Measurements from ENCODE around the gene CERKL.

CERKL gene

DNA sequence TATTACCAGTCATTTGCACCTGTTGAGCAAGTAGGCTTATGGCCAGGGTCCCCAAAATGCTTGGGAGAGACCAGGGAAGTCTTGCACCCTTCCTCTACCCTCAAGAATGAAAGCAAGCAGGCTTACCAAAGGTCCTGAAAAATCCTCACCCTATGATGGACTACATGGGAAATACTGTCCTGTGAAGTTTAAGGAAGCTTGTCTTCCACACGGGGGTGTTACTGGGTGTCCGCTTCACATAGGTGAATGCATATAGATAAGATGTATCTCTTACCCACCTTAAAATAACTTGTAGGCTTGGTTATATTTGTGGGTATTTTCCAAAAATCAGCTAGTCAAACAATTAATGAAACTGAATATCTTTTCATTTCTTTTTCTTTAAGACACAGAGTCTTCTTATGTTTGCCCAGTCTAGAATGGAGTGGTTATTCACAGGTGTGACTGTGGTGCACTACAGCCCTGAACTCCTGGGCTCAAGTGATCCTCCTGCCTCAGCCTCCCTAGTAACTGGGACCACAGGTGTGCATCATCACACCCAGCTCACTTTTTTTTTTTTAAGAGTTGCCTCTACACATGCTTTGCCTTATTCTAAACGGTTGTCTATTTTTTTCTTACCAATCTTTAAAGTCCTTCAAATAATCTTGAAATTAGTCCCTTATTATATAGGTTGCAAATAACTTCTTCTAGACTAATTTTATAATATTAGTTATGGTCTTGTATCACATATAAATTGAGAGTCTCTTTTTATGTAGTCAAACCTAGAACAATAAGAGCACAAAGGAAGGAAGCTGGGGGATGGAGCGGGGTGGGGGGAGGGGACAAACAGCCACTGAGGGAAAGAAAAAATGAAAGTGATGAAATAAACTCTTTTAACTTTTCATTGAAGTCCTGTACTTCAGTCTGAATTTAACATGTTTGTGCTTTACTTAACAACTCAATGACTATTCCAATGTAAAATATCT is 49.0 kb downstream of the CERKL start:
- Mint-ChIP-seq H3K4me3 (no peak overlapping the region), H3K27me3 (peaks cover 29% of the 10 kb centered on the region), H3K36me3 (ENCODE audit: insufficient read depth) (no peaks in the 10 kb centered on the region), H3K4me1 (peaks cover 12% of the 10 kb centered on the region), H3K27ac (ENCODE audit: low read depth) (no peak overlapping the region), H3K9me3 (peaks cover 7% of the 10 kb centered on the region)
- DNase-seq (ENCODE audit: low spot score in 2 of 2), result no peak
- ATAC-seq (replicated peaks; ENCODE audit: extremely low read depth, poor library complexity, severe bottlenecking), result no peak

GRCh38 chr2:181605889-181606837 is 50.7 kb downstream of the CERKL start:
- H3K27ac Mint-ChIP-seq (ENCODE audit: low read depth), result peak overlapping the region; percentile 12
- H3K27me3 Mint-ChIP-seq, result peaks cover 29% of the 10 kb centered on the region
- H3K4me3 Mint-ChIP-seq, result no peak overlapping the region
- peaks cover 12% of the 10 kb centered on the region for H3K4me1 Mint-ChIP-seq
- no peaks in the 10 kb centered on the region for H3K36me3 Mint-ChIP-seq (ENCODE audit: insufficient read depth)
- no peak for ATAC-seq (replicated peaks; ENCODE audit: extremely low read depth, poor library complexity, severe bottlenecking)
- no peak for DNase-seq (ENCODE audit: low spot score in 2 of 2)
- H3K9me3 Mint-ChIP-seq, result peaks cover 7% of the 10 kb centered on the region

DNA sequence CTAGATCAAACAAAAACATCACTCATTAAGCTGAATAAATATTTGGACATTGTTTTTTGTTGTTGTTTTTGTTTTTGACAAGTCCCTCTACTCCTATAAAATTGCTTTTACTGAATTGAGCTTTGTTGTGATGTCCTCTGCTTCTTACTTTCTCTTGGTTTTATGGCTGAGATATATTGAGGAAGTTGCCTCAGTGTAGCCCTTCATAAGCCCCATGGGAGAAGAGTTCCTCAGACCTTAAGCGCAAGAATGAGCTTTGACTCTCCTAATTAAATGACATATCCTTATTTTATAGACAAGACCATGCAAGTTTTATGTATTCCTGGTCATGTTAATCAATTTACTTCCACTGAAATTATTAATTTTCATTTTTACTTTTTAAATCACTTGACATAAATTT is 54.9 kb downstream of the CERKL start:
- ATAC-seq (replicated peaks; ENCODE audit: extremely low read depth, poor library complexity, severe bottlenecking) (no peak), DNase-seq (ENCODE audit: low spot score in 2 of 2) (no peak)
- H3K4me1 Mint-ChIP-seq, result peaks cover 6% of the 10 kb centered on the region
- peaks cover 2% of the 10 kb centered on the region for H3K36me3 Mint-ChIP-seq (ENCODE audit: insufficient read depth)
- H3K27me3 Mint-ChIP-seq, result peaks cover 56% of the 10 kb centered on the region
- H3K9me3 Mint-ChIP-seq, result peaks cover 7% of the 10 kb centered on the region
- no peak overlapping the region for H3K4me3 Mint-ChIP-seq
- H3K27ac Mint-ChIP-seq (ENCODE audit: low read depth), result no peak overlapping the region

GRCh38 chr2:181596556-181596955 is 60.3 kb downstream of the CERKL start:
- H3K4me1 Mint-ChIP-seq, result no peaks in the 10 kb centered on the region
- H3K27ac Mint-ChIP-seq (ENCODE audit: low read depth), result no peak overlapping the region
- no peaks in the 10 kb centered on the region for H3K9me3 Mint-ChIP-seq
- no peak for DNase-seq (ENCODE audit: low spot score in 2 of 2)
- peaks cover 2% of the 10 kb centered on the region for H3K36me3 Mint-ChIP-seq (ENCODE audit: insufficient read depth)
- H3K27me3 Mint-ChIP-seq, result peaks cover 27% of the 10 kb centered on the region
- H3K4me3 Mint-ChIP-seq, result no peak overlapping the region
- no peak for ATAC-seq (replicated peaks; ENCODE audit: extremely low read depth, poor library complexity, severe bottlenecking)

DNA sequence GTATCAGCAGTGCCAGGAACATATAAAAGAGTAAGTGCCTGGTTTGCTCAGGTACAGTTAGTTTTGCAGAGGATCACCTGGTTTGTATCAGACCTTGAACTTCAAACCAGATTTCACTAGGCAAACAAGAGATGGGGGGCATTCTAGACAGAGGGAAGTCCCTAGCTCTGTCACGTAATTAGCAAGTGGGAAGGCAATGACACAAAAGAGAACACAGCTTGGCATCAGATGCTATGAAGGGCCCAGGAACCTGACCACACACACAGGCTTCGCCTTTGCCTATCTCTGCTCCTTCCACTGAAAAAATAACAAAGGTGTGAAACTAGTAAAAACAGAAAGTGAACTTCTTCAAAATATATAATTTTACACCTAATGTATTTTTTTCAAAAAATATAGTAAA is 62.6 kb downstream of the CERKL start:
- Mint-ChIP-seq H3K9me3 (no peaks in the 10 kb centered on the region), H3K4me3 (no peak overlapping the region), H3K36me3 (ENCODE audit: insufficient read depth) (peaks cover 1% of the 10 kb centered on the region), H3K27ac (ENCODE audit: low read depth) (no peak overlapping the region), H3K4me1 (no peaks in the 10 kb centered on the region), H3K27me3 (peaks cover 11% of the 10 kb centered on the region)
- ATAC-seq (replicated peaks; ENCODE audit: extremely low read depth, poor library complexity, severe bottlenecking) (no peak), DNase-seq (ENCODE audit: low spot score in 2 of 2) (no peak)

DNA sequence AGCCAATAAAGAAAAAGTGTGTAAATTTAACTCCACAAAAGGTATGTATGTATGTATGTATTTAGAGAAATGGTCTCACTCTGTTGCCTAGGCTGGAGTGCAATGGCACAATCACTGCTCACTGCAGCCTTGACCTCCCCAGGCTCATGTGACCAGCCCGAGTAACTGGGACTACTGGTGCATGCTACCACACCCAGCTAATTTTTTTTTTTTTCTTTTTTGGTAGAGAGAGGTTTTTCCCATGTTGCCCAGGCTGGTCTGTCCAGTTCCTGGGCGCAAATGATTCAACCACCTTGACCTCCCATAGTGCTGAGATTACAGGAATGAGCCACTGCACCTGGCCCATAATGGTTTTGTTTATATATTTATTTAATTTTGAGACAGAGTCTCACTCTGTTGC is 67.1 kb downstream of the CERKL start:
- no peak for DNase-seq (ENCODE audit: low spot score in 2 of 2)
- Mint-ChIP-seq H3K36me3 (ENCODE audit: insufficient read depth) (no peaks in the 10 kb centered on the region), H3K4me3 (no peak overlapping the region), H3K9me3 (no peaks in the 10 kb centered on the region), H3K27me3 (peaks cover 5% of the 10 kb centered on the region), H3K27ac (ENCODE audit: low read depth) (no peak overlapping the region), H3K4me1 (peaks cover 26% of the 10 kb centered on the region)
- no peak for ATAC-seq (replicated peaks; ENCODE audit: extremely low read depth, poor library complexity, severe bottlenecking)

GRCh38 chr2:181588546-181588945 is 68.4 kb downstream of the CERKL start:
- H3K9me3 Mint-ChIP-seq, result no peaks in the 10 kb centered on the region
- peaks cover 26% of the 10 kb centered on the region for H3K4me1 Mint-ChIP-seq
- H3K4me3 Mint-ChIP-seq, result no peak overlapping the region
- H3K36me3 Mint-ChIP-seq (ENCODE audit: insufficient read depth), result no peaks in the 10 kb centered on the region
- no peak for ATAC-seq (replicated peaks; ENCODE audit: extremely low read depth, poor library complexity, severe bottlenecking)
- H3K27ac Mint-ChIP-seq (ENCODE audit: low read depth), result no peak overlapping the region
- H3K27me3 Mint-ChIP-seq, result peaks cover 12% of the 10 kb centered on the region
- DNase-seq (ENCODE audit: low spot score in 2 of 2), result no peak

- Mint-ChIP-seq H3K27ac (ENCODE audit: low read depth) (no peak overlapping the region), H3K36me3 (ENCODE audit: insufficient read depth) (no peaks in the 10 kb centered on the region), H3K9me3 (no peaks in the 10 kb centered on the region), H3K4me1 (peaks cover 26% of the 10 kb centered on the region), H3K27me3 (peaks cover 29% of the 10 kb centered on the region), H3K4me3 (no peak overlapping the region)
- DNase-seq (ENCODE audit: low spot score in 2 of 2), result no peak
- ATAC-seq (replicated peaks; ENCODE audit: extremely low read depth, poor library complexity, severe bottlenecking), result peak; percentile 52
These were observed 70.3 kb downstream of the CERKL start for GRCh38 chr2:181586569-181587081.

- no peaks in the 10 kb centered on the region for H3K36me3 Mint-ChIP-seq (ENCODE audit: insufficient read depth)
- no peak overlapping the region for H3K27ac Mint-ChIP-seq (ENCODE audit: low read depth)
- DNase-seq (ENCODE audit: low spot score in 2 of 2) (no peak), ATAC-seq (replicated peaks; ENCODE audit: extremely low read depth, poor library complexity, severe bottlenecking) (no peak)
- H3K27me3 Mint-ChIP-seq, result peaks cover 37% of the 10 kb centered on the region
- H3K4me3 Mint-ChIP-seq, result no peak overlapping the region
- H3K9me3 Mint-ChIP-seq, result no peaks in the 10 kb centered on the region
- peaks cover 26% of the 10 kb centered on the region for H3K4me1 Mint-ChIP-seq
These were observed 71.2 kb downstream of the CERKL start for GRCh38 chr2:181585732-181586131.

DNA sequence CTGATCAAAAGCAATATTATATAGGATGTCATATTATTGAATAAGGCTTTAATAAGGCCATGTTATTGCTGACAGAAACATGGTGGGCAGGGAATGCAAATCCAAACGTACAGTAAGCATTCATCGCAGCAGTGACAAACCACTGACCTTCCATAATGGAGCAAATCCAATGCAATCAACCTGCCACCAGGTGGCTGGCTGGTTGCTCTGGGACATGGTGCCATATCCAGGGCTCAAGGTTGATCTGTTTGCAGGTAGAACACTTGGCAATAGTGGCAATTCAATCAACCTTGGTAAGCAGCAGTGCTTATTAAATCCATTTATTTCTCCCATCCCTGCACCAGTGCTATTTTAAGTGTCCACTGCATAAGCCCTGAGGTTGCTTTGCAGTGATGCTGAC is 75.4 kb downstream of the CERKL start:
- Mint-ChIP-seq H3K4me3 (no peak overlapping the region), H3K27me3 (peaks cover 42% of the 10 kb centered on the region), H3K36me3 (ENCODE audit: insufficient read depth) (no peaks in the 10 kb centered on the region), H3K27ac (ENCODE audit: low read depth) (no peak overlapping the region), H3K4me1 (peaks cover 8% of the 10 kb centered on the region), H3K9me3 (no peaks in the 10 kb centered on the region)
- ATAC-seq (replicated peaks; ENCODE audit: extremely low read depth, poor library complexity, severe bottlenecking) (no peak), DNase-seq (ENCODE audit: low spot score in 2 of 2) (no peak)

- Mint-ChIP-seq H3K27me3 (peaks cover 30% of the 10 kb centered on the region), H3K9me3 (no peaks in the 10 kb centered on the region), H3K4me1 (no peaks in the 10 kb centered on the region), H3K4me3 (no peak overlapping the region), H3K27ac (ENCODE audit: low read depth) (no peak overlapping the region), H3K36me3 (ENCODE audit: insufficient read depth) (no peaks in the 10 kb centered on the region)
- DNase-seq (ENCODE audit: low spot score in 2 of 2) (no peak), ATAC-seq (replicated peaks; ENCODE audit: extremely low read depth, poor library complexity, severe bottlenecking) (no peak)
These were observed 78.1 kb downstream of the CERKL start for GRCh38 chr2:181578829-181579228.

GRCh38 chr2:181576431-181576830 is 80.5 kb downstream of the CERKL start:
- DNase-seq (ENCODE audit: low spot score in 2 of 2), result no peak
- no peaks in the 10 kb centered on the region for H3K36me3 Mint-ChIP-seq (ENCODE audit: insufficient read depth)
- no peak overlapping the region for H3K27ac Mint-ChIP-seq (ENCODE audit: low read depth)
- no peaks in the 10 kb centered on the region for H3K4me1 Mint-ChIP-seq
- H3K9me3 Mint-ChIP-seq, result no peaks in the 10 kb centered on the region
- no peak for ATAC-seq (replicated peaks; ENCODE audit: extremely low read depth, poor library complexity, severe bottlenecking)
- no peak overlapping the region for H3K4me3 Mint-ChIP-seq
- peaks cover 30% of the 10 kb centered on the region for H3K27me3 Mint-ChIP-seq
